GM12865 (cell line): ENCODE measurements around the gene AIG1.

ENCODE experiments used
- DNase-seq: peaks from one replicate; pipeline ENCODE4 v3.0.0; 2010; ENCODE audit warnings: low read depth
- H3K4me3 ChIP-seq: 2 replicates; pipeline ENCODE4 v1.5.1; 2011; ENCODE audit warnings: mild to moderate bottlenecking, low read depth, low read length, control low read depth
- TF ChIP-seq, protein P1 (sequence below): IDR thresholded peaks from 2 replicates; pipeline ENCODE4 v1.5.1; 2011; ENCODE audit warnings: low read length, control low read depth, low read depth, inconsistent platforms; ENCODE audit not compliant: insufficient read depth; ENCODE audit errors: missing control alignments

Gene AIG1

DNA sequence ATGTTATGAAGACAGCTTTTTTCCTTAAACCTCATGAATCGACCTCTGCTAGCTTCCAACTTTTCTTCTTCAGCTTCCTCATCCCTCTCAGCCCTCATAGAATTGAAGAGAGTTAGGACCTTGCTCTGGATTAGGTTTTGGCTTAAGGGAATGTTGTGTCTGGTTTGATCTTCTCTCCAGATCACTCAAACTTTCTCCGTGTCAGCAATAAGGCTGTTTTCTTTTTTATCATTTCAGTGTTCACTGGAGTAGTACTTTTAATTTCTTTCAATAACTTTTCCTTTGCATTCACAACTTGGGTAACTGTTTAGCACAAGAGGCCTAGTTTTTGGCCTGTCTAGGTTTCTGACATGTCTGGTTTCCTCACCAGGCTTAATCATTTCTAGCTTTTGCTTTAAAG is 32.6 kb downstream of the AIG1 start:
- no peak overlapping the region for H3K4me3 ChIP-seq
- TF ChIP-seq, protein P1, sequence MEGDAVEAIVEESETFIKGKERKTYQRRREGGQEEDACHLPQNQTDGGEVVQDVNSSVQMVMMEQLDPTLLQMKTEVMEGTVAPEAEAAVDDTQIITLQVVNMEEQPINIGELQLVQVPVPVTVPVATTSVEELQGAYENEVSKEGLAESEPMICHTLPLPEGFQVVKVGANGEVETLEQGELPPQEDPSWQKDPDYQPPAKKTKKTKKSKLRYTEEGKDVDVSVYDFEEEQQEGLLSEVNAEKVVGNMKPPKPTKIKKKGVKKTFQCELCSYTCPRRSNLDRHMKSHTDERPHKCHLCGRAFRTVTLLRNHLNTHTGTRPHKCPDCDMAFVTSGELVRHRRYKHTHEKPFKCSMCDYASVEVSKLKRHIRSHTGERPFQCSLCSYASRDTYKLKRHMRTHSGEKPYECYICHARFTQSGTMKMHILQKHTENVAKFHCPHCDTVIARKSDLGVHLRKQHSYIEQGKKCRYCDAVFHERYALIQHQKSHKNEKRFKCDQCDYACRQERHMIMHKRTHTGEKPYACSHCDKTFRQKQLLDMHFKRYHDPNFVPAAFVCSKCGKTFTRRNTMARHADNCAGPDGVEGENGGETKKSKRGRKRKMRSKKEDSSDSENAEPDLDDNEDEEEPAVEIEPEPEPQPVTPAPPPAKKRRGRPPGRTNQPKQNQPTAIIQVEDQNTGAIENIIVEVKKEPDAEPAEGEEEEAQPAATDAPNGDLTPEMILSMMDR = no peak
- no peak for DNase-seq

DNA sequence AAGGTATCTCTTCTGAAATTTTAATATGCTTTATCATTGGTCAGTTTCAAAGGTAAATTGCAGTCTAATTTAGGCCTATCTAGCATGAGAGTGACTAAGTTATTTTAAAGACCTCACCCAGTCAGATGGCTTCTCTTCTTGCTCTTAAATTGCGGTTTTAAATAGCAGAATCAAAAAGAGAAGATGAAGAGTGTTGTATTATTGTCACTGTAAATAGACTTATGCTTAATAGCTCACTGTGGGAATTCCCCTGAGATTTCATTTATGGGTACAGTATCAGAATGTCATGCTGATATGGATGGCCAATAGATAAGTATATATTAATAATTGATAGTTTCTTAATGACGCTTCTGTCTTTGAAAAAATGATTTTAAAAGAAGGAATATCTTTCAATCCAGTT is 35.7 kb downstream of the AIG1 start:
- no peak for DNase-seq
- no peak overlapping the region for H3K4me3 ChIP-seq
- TF ChIP-seq, protein P1 = no peak

DNA sequence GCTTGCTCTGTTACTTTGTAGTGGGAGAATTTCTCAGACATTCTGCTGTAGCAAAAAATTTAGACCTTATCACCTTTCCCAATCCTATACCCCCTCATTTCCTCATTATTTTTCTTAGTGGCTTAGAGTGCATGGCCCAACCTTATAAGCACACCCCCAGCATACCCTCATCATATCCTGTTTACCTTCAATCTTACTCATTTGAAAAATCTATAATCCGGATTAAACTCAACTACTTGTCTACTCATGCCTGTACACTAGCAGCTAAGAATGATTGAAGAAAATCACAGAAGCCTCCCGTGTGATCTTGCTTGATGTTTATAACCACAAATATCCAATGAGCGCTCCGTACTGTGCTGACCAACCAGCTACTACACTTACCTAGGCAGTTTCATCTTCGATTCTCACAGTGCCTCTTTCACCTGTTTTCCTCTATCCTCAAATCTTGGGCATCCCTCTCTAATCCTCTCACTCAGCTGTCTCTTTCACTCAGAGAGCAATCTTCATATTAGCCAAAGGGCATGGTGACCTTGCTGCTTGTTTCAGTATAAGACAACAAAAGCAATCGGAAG is 36.6 kb downstream of the AIG1 start:
- TF ChIP-seq, protein P1 = no peak
- no peak for DNase-seq
- no peak overlapping the region for H3K4me3 ChIP-seq

DNA sequence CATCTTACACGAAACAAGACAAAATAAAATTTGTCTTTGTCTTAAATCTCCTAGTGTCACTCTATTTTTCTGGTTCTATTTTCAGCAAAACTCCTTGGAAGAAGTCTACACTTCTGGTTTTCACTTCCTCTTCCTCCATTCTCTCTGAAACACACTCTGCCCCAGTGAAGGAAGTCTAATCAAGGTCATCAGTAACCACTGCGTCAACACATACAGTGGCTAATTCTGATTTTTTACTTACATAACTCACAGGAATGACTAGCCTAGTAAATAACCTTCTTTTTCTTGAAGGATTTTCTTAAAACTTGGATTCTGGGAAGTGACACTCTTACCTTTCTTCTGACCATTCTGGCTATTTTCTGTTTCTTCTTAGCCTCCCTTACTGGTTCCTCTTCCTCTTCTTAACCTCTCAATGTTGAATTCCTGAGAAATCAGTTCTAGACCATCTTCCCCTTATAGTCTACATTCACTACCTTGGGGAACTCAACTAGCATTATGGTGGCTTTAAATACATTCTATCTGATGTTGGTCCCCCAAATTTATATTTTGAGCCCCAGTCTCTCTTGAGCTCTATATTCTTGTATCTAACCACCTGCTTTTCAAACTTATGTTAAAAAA is 37.5 kb downstream of the AIG1 start:
- no peak overlapping the region for H3K4me3 ChIP-seq
- peak; percentile 45 for DNase-seq
- TF ChIP-seq, protein P1 = no peak

DNA sequence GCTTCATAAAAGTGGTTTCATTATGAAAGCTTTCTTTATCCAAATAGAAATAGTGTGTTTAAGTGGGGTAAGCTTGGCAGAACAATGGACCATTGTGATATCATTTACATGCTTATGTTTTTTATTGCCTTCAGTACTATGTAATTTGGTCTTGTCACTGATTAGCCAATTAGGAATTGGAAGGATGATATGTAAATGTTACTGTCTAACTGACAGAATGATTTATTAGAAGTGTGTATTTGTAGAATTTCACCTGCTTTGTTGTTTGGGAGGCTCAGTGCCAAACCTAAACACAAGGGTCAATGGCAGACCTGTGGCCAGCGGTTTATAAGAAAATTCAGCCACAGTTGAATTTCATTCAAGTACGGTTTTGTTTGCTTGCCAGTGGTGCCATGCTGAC is 39.0 kb downstream of the AIG1 start:
- TF ChIP-seq, protein P1 = no peak
- no peak for DNase-seq
- H3K4me3 ChIP-seq = no peak overlapping the region

DNA sequence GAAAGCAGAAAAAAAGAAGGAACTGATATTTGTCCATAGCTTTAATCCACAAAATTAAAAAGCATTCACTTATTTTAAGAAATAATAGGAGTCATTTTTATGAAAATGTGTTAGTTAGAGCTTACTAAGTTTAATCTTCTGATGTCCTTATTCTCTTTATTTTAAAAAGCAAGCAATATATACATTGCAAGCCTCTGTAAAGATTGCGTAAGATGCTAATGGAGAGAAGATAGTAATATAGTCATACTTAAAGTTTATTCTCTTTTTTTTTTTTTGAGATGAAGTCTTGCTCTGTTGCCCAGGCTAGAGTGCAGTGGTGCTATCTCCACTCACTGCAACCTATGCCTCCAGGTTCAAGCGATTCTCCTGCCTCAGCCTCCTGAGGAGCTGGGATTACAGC is 39.7 kb downstream of the AIG1 start:
- TF ChIP-seq, protein P1 = no peak
- no peak overlapping the region for H3K4me3 ChIP-seq
- no peak for DNase-seq

DNA sequence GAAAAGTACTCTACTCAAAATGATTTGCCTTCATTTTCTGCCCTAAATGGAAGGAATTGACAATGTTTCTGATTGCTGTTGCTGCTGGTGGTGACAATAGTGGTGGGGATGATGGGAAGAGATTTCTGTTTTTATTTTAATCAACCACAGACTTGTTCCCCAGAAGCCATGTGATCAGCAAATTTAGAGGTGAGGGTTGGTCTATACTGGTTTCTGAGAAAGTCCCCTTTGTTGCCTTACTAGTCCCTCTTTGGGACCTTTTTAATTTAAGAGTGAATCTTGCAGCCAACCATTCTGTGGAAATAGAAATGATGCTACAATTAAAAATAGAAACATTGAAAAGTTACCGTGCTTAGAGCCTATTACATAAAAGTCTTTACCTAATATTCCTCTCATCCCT is 43.2 kb downstream of the AIG1 start:
- no peak overlapping the region for H3K4me3 ChIP-seq
- TF ChIP-seq, protein P1 = no peak
- no peak for DNase-seq
